ENCODE data around the gene PRPH. TPM values are rescaled to one million over a fixed set of nuclear protein-coding genes. Genes with fewer than 3 reads are reported as not detected.
"Not testable (repeated sequence)": the region's sequence is repeated elsewhere in the genome, so short reads cannot be mapped to it uniquely, and the experiment has no call there.

PRPH gene
- total and polyA plus RNA-seq, 2 experiments from 2014 or later = not detected

- H3K4me1 ChIP-seq (ENCODE audit: insufficient read depth) = no peaks in the 10 kb centered on the region
- TF ChIP-seq EZH2 (IDR thresholded peaks at IDR 0.05; ENCODE audit: insufficient read depth, poor library complexity, severe bottlenecking) = no peak
- TF ChIP-seq EZH2phosphoT487 (IDR thresholded peaks at IDR 0.05; ENCODE audit: insufficient read depth, low read depth) = no peak
- no peak overlapping the region for H2AFZ ChIP-seq
- no peaks in the 10 kb centered on the region for H3K27me3 ChIP-seq (replicated peaks; ENCODE audit: insufficient read depth)
- in situ Hi-C loops (cut with MboI) = no loop called here
- no peak overlapping the region for H3K4me2 ChIP-seq (ENCODE audit: unreplicated experiment)
- H3K9me3 ChIP-seq (ENCODE audit: low read depth) = no peaks in the 10 kb centered on the region
- no peaks in the 10 kb centered on the region for H3K9me2 ChIP-seq (ENCODE audit: insufficient read depth)
- H3K9ac ChIP-seq = no peak overlapping the region
- H3K36me3 ChIP-seq (ENCODE audit: low read depth) = no peaks in the 10 kb centered on the region
- H3K79me2 ChIP-seq (ENCODE audit: insufficient read depth) = no peaks in the 10 kb centered on the region
- H3K4me3 ChIP-seq = no peak overlapping the region
- no peaks in the 10 kb centered on the region for H3F3A ChIP-seq (ENCODE audit: insufficient read depth)
- DNase-seq = no peak
- H3K27ac ChIP-seq = no peak overlapping the region
- H4K20me1 ChIP-seq (ENCODE audit: insufficient read depth) = no peaks in the 10 kb centered on the region
- WGBS, 2 experiments (ENCODE audit: low coverage in 1 of 2, low lambda C conversion rate in 2 of 2, missing lambda C conversion rate in 2 of 2) = 96 to 97% methylated on average over 4 to 5 of the region's 5 CpGs
Observed at GRCh38 chr12:49282302-49282701, 12.6 kb upstream of the PRPH start.

DNA sequence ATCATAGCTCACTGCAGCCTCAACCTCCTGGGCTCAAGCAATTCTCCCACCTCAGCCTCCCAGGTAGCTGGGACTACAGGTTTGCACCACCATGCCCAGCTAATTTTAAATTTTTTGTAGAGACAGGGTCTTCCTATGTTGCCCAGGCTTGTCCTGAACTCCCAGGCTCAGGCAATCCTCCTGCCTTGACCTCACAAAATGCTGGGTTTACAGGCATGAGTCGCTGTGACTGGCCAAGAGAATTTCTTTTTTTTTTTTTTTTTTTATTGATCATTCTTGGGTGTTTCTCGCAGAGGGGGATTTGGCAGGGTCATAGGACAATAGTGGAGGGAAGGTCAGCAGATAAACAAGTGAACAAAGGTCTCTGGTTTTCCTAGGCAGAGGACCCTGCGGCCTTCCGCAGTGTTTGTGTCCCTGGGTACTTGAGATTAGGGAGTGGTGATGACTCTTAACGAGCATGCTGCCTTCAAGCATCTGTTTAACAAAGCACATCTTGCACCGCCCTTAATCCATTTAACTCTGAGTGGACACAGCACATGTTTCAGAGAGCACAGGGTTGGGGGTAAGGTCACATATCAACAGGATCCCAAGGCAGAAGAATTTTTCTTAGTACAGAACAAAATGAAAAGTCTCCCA, 12.1 kb upstream of the PRPH start:
- H3K4me2 ChIP-seq (ENCODE audit: unreplicated experiment); H3F3A ChIP-seq (ENCODE audit: insufficient read depth); H3K27me3 ChIP-seq (replicated peaks; ENCODE audit: insufficient read depth); H3K79me2 ChIP-seq (ENCODE audit: insufficient read depth); H3K9me3 ChIP-seq (ENCODE audit: low read depth); H3K36me3 ChIP-seq (ENCODE audit: low read depth); H3K9ac ChIP-seq; H2AFZ ChIP-seq; H3K4me1 ChIP-seq (ENCODE audit: insufficient read depth); H4K20me1 ChIP-seq (ENCODE audit: insufficient read depth); in situ Hi-C loops (cut with MboI); H3K27ac ChIP-seq; H3K9me2 ChIP-seq (ENCODE audit: insufficient read depth); H3K4me3 ChIP-seq: not testable (repeated sequence)
- peak; percentile 62 for DNase-seq
- 67 to 76% methylated on average over 2 of the region's 6 CpGs for WGBS, 2 experiments (ENCODE audit: low coverage in 1 of 2, low lambda C conversion rate in 2 of 2, missing lambda C conversion rate in 2 of 2)

DNA sequence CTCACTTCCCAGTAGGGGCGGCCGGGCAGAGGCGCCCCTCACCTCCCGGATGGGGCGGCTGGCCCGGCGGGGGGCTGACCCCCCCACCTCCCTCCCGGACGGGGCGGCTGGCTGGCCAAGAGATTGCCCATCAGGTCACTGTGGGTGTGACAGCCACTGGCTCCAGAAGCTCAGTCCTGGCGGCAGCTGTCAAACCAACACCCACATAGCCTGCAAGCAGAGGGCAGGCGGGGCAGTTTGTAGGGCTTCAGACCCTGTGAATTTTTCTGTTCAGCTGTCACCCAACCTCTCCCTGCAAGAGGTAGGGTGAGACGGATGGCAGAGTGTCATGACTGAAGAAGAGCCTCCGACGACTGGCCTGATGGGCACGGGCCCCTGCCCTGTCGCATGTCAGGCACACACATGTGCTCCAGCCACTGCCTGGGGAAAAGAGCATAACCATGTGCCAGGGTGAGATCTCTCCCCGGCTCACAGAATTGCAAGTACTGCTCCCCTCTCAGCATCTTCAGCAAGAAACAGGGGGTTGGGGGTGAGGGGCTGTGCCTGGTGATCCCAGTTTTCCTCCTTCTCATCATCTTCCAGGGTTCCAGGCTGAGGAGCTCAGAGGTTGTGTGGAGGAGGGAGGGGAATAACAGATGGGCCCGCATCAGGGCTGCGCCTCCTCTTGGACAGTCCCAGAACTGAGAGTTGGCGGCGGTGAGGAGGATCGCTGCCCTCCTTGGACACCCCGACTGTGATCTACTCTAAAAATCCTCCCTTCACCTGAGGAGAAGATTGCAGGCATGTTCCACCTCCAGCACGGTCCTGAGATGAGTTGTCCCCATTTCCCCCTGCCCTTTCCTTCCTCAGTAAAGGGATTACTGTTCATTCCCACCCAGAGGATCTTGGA, 11.2 kb upstream of the PRPH start:
- Histone ChIP-seq H3K4me3 (no peak overlapping the region), H2AFZ (no peak overlapping the region), H3K4me1 (ENCODE audit: insufficient read depth) (no peaks in the 10 kb centered on the region), H3K4me2 (ENCODE audit: unreplicated experiment) (no peak overlapping the region), H3F3A (ENCODE audit: insufficient read depth) (no peaks in the 10 kb centered on the region), H3K9me2 (ENCODE audit: insufficient read depth) (no peaks in the 10 kb centered on the region), H3K79me2 (ENCODE audit: insufficient read depth) (no peaks in the 10 kb centered on the region), H3K9ac (no peak overlapping the region), H3K9me3 (ENCODE audit: low read depth) (no peaks in the 10 kb centered on the region), H3K36me3 (ENCODE audit: low read depth) (no peaks in the 10 kb centered on the region), H3K27ac (no peak overlapping the region), H4K20me1 (ENCODE audit: insufficient read depth) (no peaks in the 10 kb centered on the region), H3K27me3 (replicated peaks; ENCODE audit: insufficient read depth) (no peaks in the 10 kb centered on the region)
- no peak for DNase-seq
- in situ Hi-C loops (cut with MboI) = no loop called here
- TF ChIP-seq EZH2 (IDR thresholded peaks at IDR 0.05; ENCODE audit: insufficient read depth, poor library complexity, severe bottlenecking) (no peak), EZH2phosphoT487 (IDR thresholded peaks at IDR 0.05; ENCODE audit: insufficient read depth, low read depth) (no peak)
- WGBS, 2 experiments (ENCODE audit: low coverage in 1 of 2, low lambda C conversion rate in 2 of 2, missing lambda C conversion rate in 2 of 2) = 50 to 52% methylated on average over 15 to 20 of the region's 25 CpGs

DNA sequence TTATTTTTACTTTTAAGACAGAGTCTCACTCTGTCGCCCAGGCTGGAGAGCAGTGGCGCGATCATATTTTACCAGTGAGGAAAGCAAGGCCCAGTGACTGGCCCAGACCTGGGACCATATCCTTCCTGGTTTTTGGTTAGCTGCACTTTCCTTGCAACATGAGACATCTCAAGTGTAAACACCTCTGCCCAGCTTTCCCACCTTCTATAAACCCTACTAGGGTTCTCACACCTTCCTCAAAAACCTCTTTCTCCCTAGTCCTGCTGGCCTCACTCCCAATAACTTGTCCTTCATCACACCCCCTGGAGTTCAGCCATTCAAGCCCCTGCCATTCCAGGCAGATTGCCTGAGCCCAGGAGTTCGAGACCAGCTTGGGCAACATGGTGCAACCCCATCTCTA, 10.3 kb upstream of the PRPH start:
- Histone ChIP-seq H3K4me1 (ENCODE audit: insufficient read depth) (no peaks in the 10 kb centered on the region), H3K27me3 (replicated peaks; ENCODE audit: insufficient read depth) (no peaks in the 10 kb centered on the region), H3K9me2 (ENCODE audit: insufficient read depth) (no peaks in the 10 kb centered on the region), H4K20me1 (ENCODE audit: insufficient read depth) (no peaks in the 10 kb centered on the region), H3K4me2 (ENCODE audit: unreplicated experiment) (no peak overlapping the region), H3K79me2 (ENCODE audit: insufficient read depth) (no peaks in the 10 kb centered on the region), H3K9ac (no peak overlapping the region), H3K27ac (no peak overlapping the region), H3K36me3 (ENCODE audit: low read depth) (no peaks in the 10 kb centered on the region), H2AFZ (no peak overlapping the region), H3K9me3 (ENCODE audit: low read depth) (no peaks in the 10 kb centered on the region), H3K4me3 (no peak overlapping the region), H3F3A (ENCODE audit: insufficient read depth) (no peaks in the 10 kb centered on the region)
- DNase-seq = no peak
- 78 to 82% methylated on average over 4 of the region's 4 CpGs for WGBS, 2 experiments (ENCODE audit: low coverage in 1 of 2, low lambda C conversion rate in 2 of 2, missing lambda C conversion rate in 2 of 2)
- in situ Hi-C loops (cut with MboI) = no loop called here
- TF ChIP-seq EZH2 (IDR thresholded peaks at IDR 0.05; ENCODE audit: insufficient read depth, poor library complexity, severe bottlenecking) (no peak), EZH2phosphoT487 (IDR thresholded peaks at IDR 0.05; ENCODE audit: insufficient read depth, low read depth) (no peak)

Data from GM23248 (cell line).